Neuronal stem cell (in vitro differentiated cells): ENCODE measurements around the gene UNK.

ENCODE experiments used
- DNase-seq: peaks from one replicate; pipeline ENCODE4 v3.0.0-alpha.2; 2013; ENCODE audit warnings: low spot score
- H2AFZ ChIP-seq: one replicate; pipeline ENCODE4 v1.6.1; 2013; ENCODE audit warnings: mild to moderate bottlenecking, low read length, inconsistent platforms
- H2AK5ac ChIP-seq: 2 replicates; pipeline ENCODE4 v1.6.1; 2013; ENCODE audit warnings: low read depth, mild to moderate bottlenecking, inconsistent platforms, low read length, moderate library complexity, mixed read lengths
- H2BK120ac ChIP-seq: 2 replicates; pipeline ENCODE4 v1.6.1; 2013; ENCODE audit warnings: low read depth, mild to moderate bottlenecking, inconsistent platforms, low read length, moderate library complexity, mixed read lengths
- H2BK12ac ChIP-seq: one replicate; pipeline ENCODE4 v1.6.1; 2013; ENCODE audit warnings: low read length, inconsistent platforms
- H2BK15ac ChIP-seq: 2 replicates; pipeline ENCODE4 v1.6.1; 2013; ENCODE audit warnings: mild to moderate bottlenecking, low read length, inconsistent platforms, mixed read lengths
- H2BK5ac ChIP-seq: one replicate; pipeline ENCODE4 v1.6.1; 2013; ENCODE audit warnings: inconsistent platforms, mild to moderate bottlenecking, low read length, moderate library complexity
- H3K14ac ChIP-seq: one replicate; pipeline ENCODE4 v1.6.1; 2013; ENCODE audit warnings: low read length, inconsistent platforms
- H3K18ac ChIP-seq: 2 replicates; pipeline ENCODE4 v1.6.1; 2013; ENCODE audit warnings: low read length, inconsistent platforms
- H3K23ac ChIP-seq: 2 replicates; pipeline ENCODE4 v1.6.1; 2013; ENCODE audit warnings: low read depth, mild to moderate bottlenecking, mixed read lengths, low read length, inconsistent platforms; ENCODE audit not compliant: poor library complexity
- H3K27ac ChIP-seq: replicated peaks from 3 replicates; pipeline ENCODE4 v1.5.1; 2013; ENCODE audit warnings: low read length, inconsistent platforms
- H3K27me3 ChIP-seq, 3 experiments: 2 replicates each; pipeline ENCODE4 v1.6.1; 2013; ENCODE audit warnings: low read length in 3 of 3, mild to moderate bottlenecking in 2 of 3, inconsistent platforms in 1 of 3, low read depth in 1 of 3, mixed read lengths in 1 of 3, moderate library complexity in 1 of 3; ENCODE audit not compliant: control insufficient read depth in 3 of 3, insufficient read depth in 3 of 3
- H3K36me3 ChIP-seq, 2 donors: replicated peaks in 1 of 2; 2 replicates each; pipeline ENCODE4 v1.6.1; 2013; ENCODE audit warnings: low read length in 2 of 2; ENCODE audit not compliant: control insufficient read depth in 2 of 2, insufficient read depth in 2 of 2
- H3K4ac ChIP-seq: 2 replicates; pipeline ENCODE4 v1.6.1; 2013; ENCODE audit warnings: inconsistent platforms, mild to moderate bottlenecking, low read length, moderate library complexity
- H3K4me1 ChIP-seq, 2 donors: 1 replicate in 1 of 2; 2 replicates in 1 of 2; pipeline ENCODE4 v1.6.1; 2013; ENCODE audit warnings: low read length in 2 of 2, low read depth in 1 of 2; ENCODE audit not compliant: control insufficient read depth in 2 of 2, insufficient read depth in 1 of 2
- H3K4me2 ChIP-seq: one replicate; pipeline ENCODE4 v1.6.1; 2013; ENCODE audit warnings: mild to moderate bottlenecking, low read length, inconsistent platforms; ENCODE audit not compliant: insufficient read depth, poor library complexity, severe bottlenecking
- H3K4me3 ChIP-seq, 2 donors: 2 replicates each; pipeline ENCODE4 v1.5.1; 2013; ENCODE audit warnings: low read length in 2 of 2, mild to moderate bottlenecking in 2 of 2, inconsistent platforms in 1 of 2, moderate library complexity in 1 of 2
- H3K79me1 ChIP-seq: one replicate; pipeline ENCODE4 v1.6.1; 2013; ENCODE audit warnings: low read depth, mild to moderate bottlenecking, inconsistent platforms, low read length, moderate library complexity
- H3K9ac ChIP-seq: one replicate; pipeline ENCODE4 v1.6.1; 2013; ENCODE audit warnings: mild to moderate bottlenecking, low read depth, low read length, inconsistent platforms; ENCODE audit not compliant: poor library complexity
- H3K9me3 ChIP-seq, 2 donors: replicated peaks in 1 of 2; 2 replicates each; pipeline versions ENCODE3 to v1.6.1; 2013; ENCODE audit warnings: low read length in 2 of 2, mild to moderate bottlenecking in 2 of 2, inconsistent platforms in 1 of 2, low read depth in 1 of 2, mixed read lengths in 1 of 2, moderate library complexity in 1 of 2; ENCODE audit not compliant: control insufficient read depth in 2 of 2, insufficient read depth in 1 of 2
- H4K8ac ChIP-seq: one replicate; pipeline ENCODE4 v1.6.1; 2013; ENCODE audit warnings: low read depth, mild to moderate bottlenecking, inconsistent platforms, low read length, moderate library complexity
- H4K91ac ChIP-seq: one replicate; pipeline ENCODE4 v1.6.1; 2013; ENCODE audit warnings: low read length, low read depth, mild to moderate bottlenecking, inconsistent platforms; ENCODE audit not compliant: poor library complexity
- WGBS, 2 donors: extraction: QIAGEN DNeasy Blood & Tissue Kit; methylation state at CpG; one replicate each; pipeline ENCODE4 v1.1.7; 2013; ENCODE audit warnings: missing lambda C conversion rate in 2 of 2, mixed read lengths in 1 of 2; ENCODE audit not compliant: insufficient read length in 2 of 2, insufficient replicate concordance in 1 of 2; ENCODE audit errors: extremely low coverage in 2 of 2; 5-methylcytosine and 5-hydroxymethylcytosine counted together

UNK gene

GRCh38 chr17:75832164-75832651 lies 47.6 kb downstream of the UNK start:
- H3K4me3 ChIP-seq: no peak overlapping the region
- no peaks in the 10 kb centered on the region for H3K36me3 ChIP-seq
- no peak overlapping the region for H3K4me2 ChIP-seq
- H3K9ac ChIP-seq: peak overlapping the region; percentile 67
- H3K4me1 ChIP-seq: peaks cover 20 to 21% of the 10 kb centered on the region in 2 donors
- no peaks in the 10 kb centered on the region for H3K27me3 ChIP-seq
- H3K4ac ChIP-seq: no peak overlapping the region
- H4K8ac ChIP-seq: no peak overlapping the region
- no peak for DNase-seq
- peak overlapping the region; percentile 78 for H3K14ac ChIP-seq
- no peak overlapping the region for H3K27ac ChIP-seq
- H2BK5ac ChIP-seq: peak overlapping the region; percentile 71
- H3K23ac ChIP-seq: peak overlapping the region; percentile 61
- no peak overlapping the region for H2BK12ac ChIP-seq
- H2BK120ac ChIP-seq: peak overlapping the region; percentile 89
- peak overlapping the region; percentile 40 for H2AFZ ChIP-seq
- peak overlapping the region; percentile 94 for H3K18ac ChIP-seq
- H4K91ac ChIP-seq: no peak overlapping the region
- no peaks in the 10 kb centered on the region for H3K9me3 ChIP-seq
- H3K79me1 ChIP-seq: peaks cover 4% of the 10 kb centered on the region
- H2AK5ac ChIP-seq: peak overlapping the region; percentile 58
- no CpG with 5 or more reads among the region's 10 CpGs for WGBS, 2 donors
- H2BK15ac ChIP-seq: no peak overlapping the region

- H2BK15ac ChIP-seq: peak overlapping the region; percentile 64
- no peak overlapping the region for H3K27ac ChIP-seq
- peaks cover 2% of the 10 kb centered on the region for H3K79me1 ChIP-seq
- H4K91ac ChIP-seq: no peak overlapping the region
- peak overlapping the region; percentile 90 for H3K4ac ChIP-seq
- peak overlapping the region; percentile 66 for H2BK12ac ChIP-seq
- no CpG with 5 or more reads among the region's 20 CpGs for WGBS, 2 donors
- peak overlapping the region; percentile 71 for H2BK5ac ChIP-seq
- H3K27me3 ChIP-seq: no peaks in the 10 kb centered on the region
- H3K4me3 ChIP-seq: no peak overlapping the region
- H4K8ac ChIP-seq: peak overlapping the region; percentile 76
- H3K23ac ChIP-seq: no peak overlapping the region
- H3K4me1 ChIP-seq: peaks cover 14 to 18% of the 10 kb centered on the region in 2 donors
- H3K18ac ChIP-seq: peak overlapping the region; percentile 94
- H2AFZ ChIP-seq: peak overlapping the region; percentile 52
- peak overlapping the region; percentile 74 for H3K9ac ChIP-seq
- peak overlapping the region; percentile 89 for H2BK120ac ChIP-seq
- H2AK5ac ChIP-seq: peak overlapping the region; percentile 58
- H3K9me3 ChIP-seq: no peaks in the 10 kb centered on the region
- H3K36me3 ChIP-seq: no peaks in the 10 kb centered on the region
- peak overlapping the region; percentile 78 for H3K14ac ChIP-seq
- no peak for DNase-seq
- H3K4me2 ChIP-seq: peak overlapping the region; percentile 3
Observed at GRCh38 chr17:75832652-75833400, 48.2 kb downstream of the UNK start.

GRCh38 chr17:75834279-75834920 lies 49.8 kb downstream of the UNK start:
- Histone ChIP-seq H3K9ac (peak overlapping the region; percentile 51), H3K27ac (no peak overlapping the region), H4K91ac (no peak overlapping the region), H3K79me1 (peaks cover 2% of the 10 kb centered on the region), H3K4me1 (peaks cover 9 to 15% of the 10 kb centered on the region in 2 donors), H3K4ac (no peak overlapping the region), H3K4me2 (no peak overlapping the region), H2AFZ (no peak overlapping the region), H3K4me3 (no peak overlapping the region), H3K14ac (peak overlapping the region; percentile 41), H3K9me3 (no peaks in the 10 kb centered on the region), H2BK120ac (no peak overlapping the region), H3K23ac (peak overlapping the region; percentile 81), H2BK15ac (peak overlapping the region; percentile 21), H3K36me3 (no peaks in the 10 kb centered on the region), H4K8ac (no peak overlapping the region), H3K27me3 (no peaks in the 10 kb centered on the region), H2AK5ac (peak overlapping the region; percentile 14), H2BK5ac (no peak overlapping the region), H2BK12ac (no peak overlapping the region), H3K18ac (peak overlapping the region; percentile 42)
- DNase-seq: no peak
- WGBS, 2 donors: no CpG with 5 or more reads among the region's 25 CpGs
